Neural progenitor cell (in vitro differentiated cells): ENCODE measurements around the gene KCNIP1. TPM values are rescaled to one million over a fixed set of nuclear protein-coding genes. Genes with fewer than 3 reads are reported as not detected.

Experiments
- DNase-seq: peaks from one replicate; pipeline ENCODE4 v3.0.0-alpha.2; 2016; ENCODE audit warnings: low spot score
- H2AFZ ChIP-seq: fragments of 200-600 bp; sonication (generic); replicated peaks from 2 replicates; pipeline ENCODE4 v1.6.1; 2016; ENCODE audit warnings: antibody characterized with exemption
- H3F3A ChIP-seq: fragments of 200-600 bp; sonication (generic); 2 replicates; pipeline ENCODE4 v1.6.1; 2016; ENCODE audit warnings: antibody characterized with exemption, low read depth
- H3K27ac ChIP-seq: fragments of 200-600 bp; sonication (generic); 2 replicates; pipeline ENCODE4 v1.5.1; 2016; ENCODE audit warnings: mild to moderate bottlenecking
- H3K27me3 ChIP-seq: fragments of 200-600 bp; sonication (generic); 2 replicates; pipeline ENCODE4 v1.6.1; 2016; ENCODE audit warnings: mild to moderate bottlenecking, moderate library complexity
- H3K36me3 ChIP-seq: fragments of 200-600 bp; sonication (generic); 2 replicates; pipeline ENCODE4 v1.5.1; 2016
- H3K4me1 ChIP-seq: fragments of 200-600 bp; sonication (generic); 2 replicates; pipeline ENCODE4 v1.6.1; 2016; ENCODE audit warnings: mixed run types
- H3K4me2 ChIP-seq: fragments of 200-600 bp; sonication (generic); 2 replicates; pipeline ENCODE4 v1.6.1; 2016
- H3K4me3 ChIP-seq: fragments of 200-600 bp; sonication (generic); 2 replicates; pipeline ENCODE4 v1.5.1; 2016
- H3K79me2 ChIP-seq: fragments of 200-600 bp; sonication (generic); 2 replicates; pipeline ENCODE4 v1.6.1; 2016; ENCODE audit warnings: low read depth
- H3K9ac ChIP-seq: fragments of 200-600 bp; sonication (generic); 2 replicates; pipeline ENCODE4 v1.6.1; 2016
- H3K9me3 ChIP-seq: fragments of 200-600 bp; sonication (generic); 2 replicates; pipeline ENCODE4 v1.5.1; 2016; ENCODE audit warnings: low read depth
- H4K20me1 ChIP-seq: fragments of 200-600 bp; sonication (generic); 2 replicates; pipeline ENCODE4 v1.6.1; 2016; ENCODE audit warnings: low read depth
- H3K27ac Mint-ChIP-seq: 3 replicates; pipeline ENCODE4 v1.8.0; 2021; ENCODE audit warnings: mixed read lengths
- H3K27me3 Mint-ChIP-seq: 2 replicates; pipeline ENCODE4 v1.8.0; 2022; ENCODE audit warnings: low read depth, mild to moderate bottlenecking, inconsistent platforms, moderate library complexity, mixed read lengths; ENCODE audit not compliant: insufficient read depth
- H3K36me3 Mint-ChIP-seq: 3 replicates; pipeline ENCODE4 v1.8.0; 2021; ENCODE audit warnings: mixed read lengths
- H3K4me1 Mint-ChIP-seq: 3 replicates; pipeline ENCODE4 v1.8.0; 2021; ENCODE audit warnings: mixed read lengths
- H3K4me3 Mint-ChIP-seq: 3 replicates; pipeline ENCODE4 v1.8.0; 2021; ENCODE audit warnings: mild to moderate bottlenecking, moderate library complexity, mixed read lengths
- H3K9me3 Mint-ChIP-seq: 3 replicates; pipeline ENCODE4 v1.8.0; 2020; ENCODE audit warnings: mixed read lengths
- EZH2 ChIP-seq: fragments of 200-600 bp; sonication (generic); IDR thresholded peaks from 2 replicates; pipeline ENCODE4 v1.6.1; 2017; ENCODE audit warnings: antibody characterized with exemption, mild to moderate bottlenecking, moderate library complexity
- EZH2phosphoT487 ChIP-seq: fragments of 200-600 bp; sonication (generic); IDR thresholded peaks from 2 replicates; pipeline ENCODE4 v1.6.1; 2017; ENCODE audit warnings: antibody characterized with exemption
- total RNA-seq: library from RNA; depleted of rRNA; stranded (reverse); fragments of >200 nt; gene quantifications from 2 replicates; pipeline ENCODE4 v1.2.3, GENCODE V29; 2015; ENCODE audit warnings: low replicate concordance
- TF ChIP-seq, protein P1 (sequence below): fragments of 200-600 bp; sonication (generic); IDR thresholded peaks from 2 replicates; pipeline ENCODE4 v1.5.1; 2017; ENCODE audit warnings: antibody characterized with exemption, mild to moderate bottlenecking

The KCNIP1 gene
- total RNA-seq, 1 donor from 2014 or later, result 2.8 TPM

DNA sequence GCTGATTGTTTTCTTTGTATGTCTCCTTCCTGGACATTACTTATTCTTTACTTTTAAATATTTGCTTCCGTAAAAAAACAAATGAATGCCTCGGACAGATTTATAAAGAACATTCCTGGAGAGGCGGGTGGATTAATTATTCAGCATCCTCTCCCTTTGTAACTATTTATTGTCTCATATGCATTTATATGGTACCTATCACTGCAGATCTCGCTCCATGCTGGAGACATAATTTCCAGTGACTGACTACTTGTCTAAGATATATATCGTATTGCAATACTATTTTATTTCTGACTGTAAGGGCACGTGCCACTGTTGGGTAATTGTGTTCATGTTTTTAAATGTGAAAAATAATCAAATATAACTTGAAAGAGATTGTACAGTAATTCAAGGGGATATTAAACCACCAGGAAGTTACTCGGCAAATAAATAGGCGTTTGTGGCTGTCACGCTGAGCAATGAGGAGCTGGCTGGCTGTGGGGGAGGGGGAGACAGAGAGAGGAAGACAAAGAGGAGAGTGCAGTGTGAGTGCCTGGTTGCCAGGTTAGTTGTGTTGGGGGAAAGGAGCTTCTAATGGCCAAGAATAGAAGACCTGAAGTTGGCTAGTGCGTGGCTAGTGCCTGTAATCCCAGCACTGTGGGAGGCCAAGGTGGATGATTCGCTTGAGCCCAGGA lies 147.9 kb downstream of the KCNIP1 start:
- DNase-seq, result peak; percentile 30
- peak overlapping the region; percentile 32 for H3K4me2 ChIP-seq
- no peak overlapping the region for H3K4me3 ChIP-seq
- H2AFZ ChIP-seq, result no peak overlapping the region
- H3F3A ChIP-seq, result no peaks in the 10 kb centered on the region
- H3K9me3 Mint-ChIP-seq, result no peaks in the 10 kb centered on the region
- no peak overlapping the region for H3K9ac ChIP-seq
- peaks cover 9% of the 10 kb centered on the region for H3K4me1 Mint-ChIP-seq
- no peaks in the 10 kb centered on the region for H3K79me2 ChIP-seq
- no peaks in the 10 kb centered on the region for H3K36me3 ChIP-seq
- H3K27ac ChIP-seq, result no peak overlapping the region
- no peaks in the 10 kb centered on the region for H3K9me3 ChIP-seq
- no peaks in the 10 kb centered on the region for H3K36me3 Mint-ChIP-seq
- H3K27me3 Mint-ChIP-seq, result no peaks in the 10 kb centered on the region
- no peak overlapping the region for H3K4me3 Mint-ChIP-seq
- no peaks in the 10 kb centered on the region for H3K27me3 ChIP-seq
- peaks cover 7% of the 10 kb centered on the region for H3K4me1 ChIP-seq
- no peak overlapping the region for H3K27ac Mint-ChIP-seq
- no peaks in the 10 kb centered on the region for H4K20me1 ChIP-seq
- TF ChIP-seq EZH2phosphoT487 (no peak), EZH2 (no peak)
- TF ChIP-seq, protein P1, sequence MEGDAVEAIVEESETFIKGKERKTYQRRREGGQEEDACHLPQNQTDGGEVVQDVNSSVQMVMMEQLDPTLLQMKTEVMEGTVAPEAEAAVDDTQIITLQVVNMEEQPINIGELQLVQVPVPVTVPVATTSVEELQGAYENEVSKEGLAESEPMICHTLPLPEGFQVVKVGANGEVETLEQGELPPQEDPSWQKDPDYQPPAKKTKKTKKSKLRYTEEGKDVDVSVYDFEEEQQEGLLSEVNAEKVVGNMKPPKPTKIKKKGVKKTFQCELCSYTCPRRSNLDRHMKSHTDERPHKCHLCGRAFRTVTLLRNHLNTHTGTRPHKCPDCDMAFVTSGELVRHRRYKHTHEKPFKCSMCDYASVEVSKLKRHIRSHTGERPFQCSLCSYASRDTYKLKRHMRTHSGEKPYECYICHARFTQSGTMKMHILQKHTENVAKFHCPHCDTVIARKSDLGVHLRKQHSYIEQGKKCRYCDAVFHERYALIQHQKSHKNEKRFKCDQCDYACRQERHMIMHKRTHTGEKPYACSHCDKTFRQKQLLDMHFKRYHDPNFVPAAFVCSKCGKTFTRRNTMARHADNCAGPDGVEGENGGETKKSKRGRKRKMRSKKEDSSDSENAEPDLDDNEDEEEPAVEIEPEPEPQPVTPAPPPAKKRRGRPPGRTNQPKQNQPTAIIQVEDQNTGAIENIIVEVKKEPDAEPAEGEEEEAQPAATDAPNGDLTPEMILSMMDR, result no peak

DNA sequence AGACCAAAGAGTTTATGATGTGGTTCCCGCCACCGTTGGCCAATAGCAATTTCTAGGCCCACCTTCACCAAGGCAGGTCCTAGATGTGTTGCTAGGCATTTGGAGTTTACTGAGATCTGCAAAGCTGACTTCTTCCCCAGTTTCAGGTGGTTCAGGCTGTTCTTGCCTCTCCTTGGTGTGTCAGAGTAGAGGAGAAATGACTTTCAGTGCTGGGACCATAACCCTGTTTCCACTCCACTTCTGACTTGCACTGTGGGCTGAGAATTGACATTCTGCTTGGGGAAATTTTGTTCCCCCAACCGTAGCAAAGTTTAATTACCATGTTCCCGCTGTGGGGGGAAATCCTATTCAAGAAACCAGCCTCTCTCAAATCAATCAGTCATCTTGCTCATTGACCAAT lies 151.7 kb downstream of the KCNIP1 start:
- H3K4me1 ChIP-seq, result peaks cover 7% of the 10 kb centered on the region
- Mint-ChIP-seq H3K36me3 (no peaks in the 10 kb centered on the region), H3K4me3 (no peak overlapping the region), H3K27me3 (peaks cover 4% of the 10 kb centered on the region), H3K9me3 (no peaks in the 10 kb centered on the region), H3K27ac (no peak overlapping the region), H3K4me1 (peaks cover 9% of the 10 kb centered on the region)
- H3K27ac ChIP-seq, result no peak overlapping the region
- H4K20me1 ChIP-seq, result no peaks in the 10 kb centered on the region
- no peak for DNase-seq
- no peak overlapping the region for H3K4me2 ChIP-seq
- no peak overlapping the region for H3K9ac ChIP-seq
- no peak for TF ChIP-seq EZH2
- TF ChIP-seq, protein P1, result no peak
- TF ChIP-seq EZH2phosphoT487, result no peak
- no peaks in the 10 kb centered on the region for H3F3A ChIP-seq
- H3K9me3 ChIP-seq, result no peaks in the 10 kb centered on the region
- no peaks in the 10 kb centered on the region for H3K27me3 ChIP-seq
- H2AFZ ChIP-seq, result no peak overlapping the region
- no peak overlapping the region for H3K4me3 ChIP-seq
- no peaks in the 10 kb centered on the region for H3K79me2 ChIP-seq
- no peaks in the 10 kb centered on the region for H3K36me3 ChIP-seq

DNA sequence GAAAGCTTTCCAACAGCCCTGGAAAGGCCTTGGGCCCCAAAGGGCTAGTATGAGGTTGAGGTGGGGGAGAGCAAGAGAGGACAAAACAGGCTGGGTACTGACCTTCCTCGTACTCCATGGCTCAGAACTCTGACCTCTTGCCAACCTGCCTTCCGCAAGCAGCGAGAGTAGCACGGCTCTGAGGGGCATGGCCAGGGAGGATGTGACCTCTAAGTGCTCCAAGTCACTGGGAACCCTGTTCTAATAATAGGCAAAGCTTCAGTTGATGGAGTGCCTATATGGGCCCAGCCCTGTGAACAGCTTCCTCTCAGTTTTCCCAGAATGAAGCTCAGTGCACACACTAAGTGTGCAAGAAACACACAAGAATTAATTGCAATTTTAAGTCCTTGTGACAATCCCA lies 152.1 kb downstream of the KCNIP1 start:
- peaks cover 7% of the 10 kb centered on the region for H3K4me1 ChIP-seq
- TF ChIP-seq, protein P1, result no peak
- no peak for TF ChIP-seq EZH2phosphoT487
- no peak for TF ChIP-seq EZH2
- H3K36me3 ChIP-seq, result no peaks in the 10 kb centered on the region
- no peak overlapping the region for H3K27ac ChIP-seq
- no peaks in the 10 kb centered on the region for H3K79me2 ChIP-seq
- no peak for DNase-seq
- no peaks in the 10 kb centered on the region for H3K36me3 Mint-ChIP-seq
- H3K9me3 Mint-ChIP-seq, result no peaks in the 10 kb centered on the region
- H3K4me3 ChIP-seq, result no peak overlapping the region
- H3K4me1 Mint-ChIP-seq, result peaks cover 9% of the 10 kb centered on the region
- H3K9me3 ChIP-seq, result no peaks in the 10 kb centered on the region
- no peaks in the 10 kb centered on the region for H4K20me1 ChIP-seq
- no peak overlapping the region for H3K4me2 ChIP-seq
- H3F3A ChIP-seq, result no peaks in the 10 kb centered on the region
- no peak overlapping the region for H3K4me3 Mint-ChIP-seq
- H3K27me3 ChIP-seq, result no peaks in the 10 kb centered on the region
- H3K27ac Mint-ChIP-seq, result no peak overlapping the region
- no peak overlapping the region for H2AFZ ChIP-seq
- H3K9ac ChIP-seq, result no peak overlapping the region
- H3K27me3 Mint-ChIP-seq, result peaks cover 4% of the 10 kb centered on the region
